Adrenal gland (tissue), 5 donors: Measurements from ENCODE around the gene FADS2.
A peak's percentile ranks its signal among the peaks of the same experiment; 100 is the strongest.

Experiments used
- POLR2A ChIP-seq, 2 donors: fragments of 450-650 bp; IDR thresholded peaks; one replicate each; pipeline ENCODE4 v1.6.1; 2017; ENCODE audit warnings: antibody characterized with exemption in 2 of 2, mild to moderate bottlenecking in 2 of 2, moderate library complexity in 1 of 2
- TF ChIP-seq, protein P1 (sequence below), 6 experiments: fragments of 450-650 bp in 4 of 6; fragments of 200-600 bp in 2 of 6; sonication (generic) in 1 of 6; IDR thresholded peaks; 1 replicate in 5 of 6; 2 replicates in 1 of 6; pipeline versions ENCODE4 v1.5.1 to v1.8.0; 2016 to 2021; ENCODE audit warnings: antibody characterized with exemption in 6 of 6, mild to moderate bottlenecking in 2 of 6, moderate library complexity in 1 of 6
- donor health status: DM: no; HTN: no; CAD: no.

DNA sequence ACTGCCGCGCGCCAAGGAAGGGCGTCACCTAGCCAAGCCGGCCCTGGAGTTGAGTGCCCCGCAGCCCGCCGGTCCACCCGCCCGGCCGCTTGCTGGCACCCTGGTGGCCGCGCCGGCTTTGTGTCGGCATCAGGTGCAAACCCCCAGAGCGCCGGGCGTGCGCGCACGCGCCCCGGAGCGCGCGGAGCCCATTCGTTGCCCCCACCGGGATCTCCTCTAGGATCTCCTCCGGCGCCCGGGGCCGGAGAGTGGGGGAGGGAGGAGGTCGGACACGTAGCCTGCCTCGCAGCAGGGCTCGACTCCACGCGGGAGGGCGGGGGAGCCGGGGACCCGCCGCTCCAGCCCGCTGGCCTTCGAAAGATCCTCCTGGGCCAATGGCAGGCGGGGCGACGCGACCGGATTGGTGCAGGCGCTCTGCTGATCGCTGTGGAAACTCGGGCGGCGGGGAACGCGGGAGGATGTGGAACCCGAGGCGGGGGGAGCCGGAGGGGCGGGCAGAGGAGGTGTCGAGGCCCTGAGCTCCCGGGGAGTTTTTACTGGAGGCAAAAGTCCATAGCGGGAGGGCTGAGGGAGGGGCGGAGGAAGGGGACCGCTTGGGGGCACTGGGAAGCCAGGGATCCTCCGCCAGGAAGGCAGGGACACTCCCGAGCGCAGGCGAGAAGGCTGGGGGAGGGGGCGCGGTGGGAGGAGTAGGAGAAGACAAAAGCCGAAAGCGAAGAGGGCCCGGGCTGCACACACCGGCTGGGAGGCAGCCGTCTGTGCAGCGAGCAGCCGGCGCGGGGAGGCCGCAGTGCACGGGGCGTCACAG, at the start of gene FADS2:
- TF ChIP-seq, protein P1, sequence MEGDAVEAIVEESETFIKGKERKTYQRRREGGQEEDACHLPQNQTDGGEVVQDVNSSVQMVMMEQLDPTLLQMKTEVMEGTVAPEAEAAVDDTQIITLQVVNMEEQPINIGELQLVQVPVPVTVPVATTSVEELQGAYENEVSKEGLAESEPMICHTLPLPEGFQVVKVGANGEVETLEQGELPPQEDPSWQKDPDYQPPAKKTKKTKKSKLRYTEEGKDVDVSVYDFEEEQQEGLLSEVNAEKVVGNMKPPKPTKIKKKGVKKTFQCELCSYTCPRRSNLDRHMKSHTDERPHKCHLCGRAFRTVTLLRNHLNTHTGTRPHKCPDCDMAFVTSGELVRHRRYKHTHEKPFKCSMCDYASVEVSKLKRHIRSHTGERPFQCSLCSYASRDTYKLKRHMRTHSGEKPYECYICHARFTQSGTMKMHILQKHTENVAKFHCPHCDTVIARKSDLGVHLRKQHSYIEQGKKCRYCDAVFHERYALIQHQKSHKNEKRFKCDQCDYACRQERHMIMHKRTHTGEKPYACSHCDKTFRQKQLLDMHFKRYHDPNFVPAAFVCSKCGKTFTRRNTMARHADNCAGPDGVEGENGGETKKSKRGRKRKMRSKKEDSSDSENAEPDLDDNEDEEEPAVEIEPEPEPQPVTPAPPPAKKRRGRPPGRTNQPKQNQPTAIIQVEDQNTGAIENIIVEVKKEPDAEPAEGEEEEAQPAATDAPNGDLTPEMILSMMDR (IDR thresholded peaks at IDR 0.05), result peak in 2 of 6 experiments; percentile 29 to 49
- peak; percentile 92 to 93 for TF ChIP-seq POLR2A (IDR thresholded peaks at IDR 0.05)
